Subcutaneous adipose tissue (tissue), 4 donors: ENCODE results near the gene HERPUD1. TPM values are rescaled to one million over a fixed set of nuclear protein-coding genes. Genes with fewer than 3 reads are reported as not detected.

Experiments used
- CTCF ChIP-seq: fragments of 450-650 bp; IDR thresholded peaks from one replicate; pipeline ENCODE4 v1.5.1; 2016; ENCODE audit warnings: low read depth, mild to moderate bottlenecking, control low read depth, antibody characterized with exemption, moderate library complexity
- total RNA-seq, 4 donors: library from RNA; depleted of rRNA; stranded (reverse); fragments of >200 nt; gene quantifications; one replicate each; pipeline ENCODE4 v1.1.0, GENCODE V29; 2016

The HERPUD1 gene
- total RNA-seq, 4 donors from 2014 or later = 134 to 230 (median 170) TPM

GRCh38 chr16:56932721-56933619 is 1.0 kb downstream of the HERPUD1 start:
- TF ChIP-seq CTCF = no peak

GRCh38 chr16:56933828-56934598 is 2.1 kb downstream of the HERPUD1 start:
- TF ChIP-seq CTCF = no peak

- TF ChIP-seq CTCF = no peak
Measured at GRCh38 chr16:56935201-56935600, 3.3 kb downstream of the HERPUD1 start.

- TF ChIP-seq CTCF = no peak
Measured at GRCh38 chr16:56936491-56936890, 4.5 kb downstream of the HERPUD1 start.

- TF ChIP-seq CTCF = no peak
Measured at GRCh38 chr16:56936950-56937349, 5.0 kb downstream of the HERPUD1 start.

GRCh38 chr16:56938664-56939513 is 6.9 kb downstream of the HERPUD1 start:
- no peak for TF ChIP-seq CTCF
